GM12874 (cell line): Measurements from ENCODE around the gene GOLGA8S.
"Not testable (repeated sequence)": the region's sequence is repeated elsewhere in the genome, so short reads cannot be mapped to it uniquely, and the experiment has no call there.

Experiments used
- CTCF ChIP-seq: IDR thresholded peaks from 2 replicates; pipeline ENCODE4 v1.5.1; 2011; ENCODE audit warnings: low read depth, mild to moderate bottlenecking, control low read depth, low read length, moderate library complexity; ENCODE audit not compliant: insufficient read depth

The GOLGA8S gene

GRCh38 chr15:23354448-23354847 is at the start of gene GOLGA8S:
Gene GOLGA8S (plus strand): TSS chr15:23354748. CDS start chr15:23354810, 62 bp downstream.
- TF ChIP-seq CTCF: not testable (repeated sequence)

GRCh38 chr15:23334096-23334495 is 20.5 kb upstream of the GOLGA8S start, which contains the start of gene GOLGA6L26:
Gene GOLGA6L26 (minus strand): TSS chr15:23334196. CDS start chr15:23334135, 61 bp downstream.
- TF ChIP-seq CTCF: not testable (repeated sequence)

DNA sequence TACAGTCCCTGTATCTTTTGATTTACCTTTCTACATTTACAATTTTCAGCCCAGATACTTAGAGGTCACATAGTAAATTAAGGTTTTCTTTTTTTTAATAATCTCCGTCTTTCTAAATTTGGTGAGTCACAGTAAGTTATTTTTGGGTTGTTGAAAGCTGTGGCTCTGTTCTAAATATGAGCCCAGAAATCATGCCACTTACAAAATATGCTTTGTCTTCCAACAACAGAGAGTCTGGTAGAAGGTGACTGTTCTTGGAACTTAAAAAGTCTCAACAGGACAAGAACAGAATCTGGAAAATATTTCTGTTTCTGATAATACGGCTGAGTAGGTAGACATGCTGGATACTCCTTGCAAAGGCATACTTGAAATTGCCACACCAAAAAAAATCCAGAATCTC is 16.0 kb downstream of the GOLGA8S start:
- TF ChIP-seq CTCF: no peak

- TF ChIP-seq CTCF: no peak
Observed at GRCh38 chr15:23372284-23372683, 17.7 kb downstream of the GOLGA8S start.

DNA sequence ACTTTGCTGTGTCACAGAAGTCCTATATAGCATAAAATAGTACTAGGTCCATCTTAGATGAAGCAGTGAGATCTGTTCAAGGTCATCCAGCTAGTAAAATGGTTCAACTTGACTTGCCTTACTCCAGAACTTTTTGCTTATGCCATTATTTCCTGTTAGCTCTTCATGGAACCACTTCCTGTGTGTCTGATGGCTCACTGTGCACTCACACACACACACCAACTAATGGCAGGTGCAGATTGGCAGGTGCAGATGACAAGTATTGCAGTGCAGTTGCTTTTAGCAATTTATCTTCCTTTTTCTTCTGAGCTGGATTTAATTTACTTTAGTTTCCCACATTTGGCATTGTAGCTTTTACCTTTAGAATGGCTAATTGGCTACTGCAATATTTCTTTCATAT is 29.8 kb downstream of the GOLGA8S start:
- no peak for TF ChIP-seq CTCF

DNA sequence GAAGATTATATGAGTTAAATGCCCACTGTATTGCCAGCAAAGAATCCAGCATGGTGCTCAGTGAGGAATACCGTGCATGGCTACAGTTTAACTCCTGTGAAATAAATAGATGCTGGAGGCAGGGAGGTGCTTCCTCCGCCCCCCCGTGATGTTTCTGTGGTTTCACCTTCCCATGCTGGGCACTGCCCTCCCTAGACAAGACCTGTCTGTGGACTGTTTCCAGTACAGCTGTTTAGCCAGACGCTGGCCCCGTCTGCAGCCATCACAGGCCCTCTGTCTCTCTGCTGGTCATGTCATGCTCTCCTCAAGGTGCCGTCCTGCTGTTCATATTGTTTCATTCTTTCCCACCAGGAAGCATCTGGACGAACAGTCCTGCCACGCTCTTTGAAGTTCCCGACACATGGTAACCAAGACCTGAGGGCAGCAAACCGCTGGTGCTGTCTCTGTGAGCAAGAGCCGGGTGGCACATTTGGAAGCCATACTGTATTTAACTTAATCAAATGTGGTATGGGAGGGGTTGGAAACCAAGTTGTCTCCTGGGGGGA is 31.4 kb downstream of the GOLGA8S start:
- no peak for TF ChIP-seq CTCF

DNA sequence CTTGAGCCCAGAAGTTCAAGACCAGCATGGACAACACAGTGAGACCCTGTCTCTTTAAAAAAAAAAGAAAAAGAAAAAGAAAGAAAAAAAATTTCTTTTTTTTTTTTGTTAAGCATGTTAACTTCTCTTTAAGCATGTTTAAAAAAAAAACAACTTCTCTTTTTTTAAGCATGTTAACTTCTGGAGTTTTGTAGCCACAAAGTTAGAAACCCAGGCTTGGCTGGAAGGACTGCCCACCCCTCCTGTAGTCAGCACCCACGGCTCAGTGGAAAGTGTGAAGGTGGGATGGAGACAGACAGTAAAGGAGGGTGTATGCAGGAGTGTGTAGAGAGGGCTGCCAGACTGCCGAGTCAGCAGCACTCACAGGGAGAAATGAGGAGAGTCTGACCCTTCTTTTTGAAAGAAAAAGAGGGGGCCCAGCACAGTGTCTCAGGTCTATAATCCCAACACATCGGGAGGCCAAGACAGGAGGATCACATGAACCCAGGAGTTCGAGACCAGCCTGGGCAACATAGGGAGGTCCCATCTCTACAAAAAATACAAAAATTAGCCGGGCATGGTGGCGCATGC is 33.2 kb downstream of the GOLGA8S start:
- TF ChIP-seq CTCF: no peak
